Testis (tissue), 3 donors: Measurements from ENCODE around the gene ZSWIM6. TPM values are rescaled to one million over a fixed set of nuclear protein-coding genes. Genes with fewer than 3 reads are reported as not detected.

Source experiments
- DNase-seq: peaks from one replicate; pipeline ENCODE4 v3.0.0-alpha.2; 2019
- H3K27ac ChIP-seq, 2 donors: fragments of 200-600 bp; sonication (generic); one replicate each; pipeline ENCODE4 v1.5.1; 2019
- H3K27me3 ChIP-seq: fragments of 200-600 bp; sonication (generic); one replicate; pipeline ENCODE4 v1.5.1; 2019
- H3K36me3 ChIP-seq: fragments of 200-600 bp; sonication (generic); one replicate; pipeline ENCODE4 v1.5.1; 2017; ENCODE audit warnings: low read depth; ENCODE audit errors: missing control alignments
- H3K4me1 ChIP-seq: fragments of 200-600 bp; sonication (generic); one replicate; pipeline ENCODE4 v1.5.1; 2019
- H3K4me3 ChIP-seq, 2 donors: fragments of 200-600 bp; sonication (generic); one replicate each; pipeline ENCODE4 v1.5.1; 2017 to 2019
- H3K9me3 ChIP-seq: fragments of 200-600 bp; sonication (generic); one replicate; pipeline ENCODE4 v1.5.1; 2017
- CTCF ChIP-seq, 3 experiments: fragments of 450-650 bp in 2 of 3; fragments of 200-600 bp in 1 of 3; sonication (generic) in 1 of 3; IDR thresholded peaks; one replicate each; pipeline ENCODE4 v1.5.1; 2016 to 2019; ENCODE audit warnings: antibody characterized with exemption in 3 of 3, mild to moderate bottlenecking in 2 of 3, moderate library complexity in 1 of 3
- POLR2A ChIP-seq: fragments of 450-650 bp; IDR thresholded peaks from one replicate; pipeline ENCODE4 v1.6.1; 2017; ENCODE audit warnings: antibody characterized with exemption, mild to moderate bottlenecking, moderate library complexity
- WGBS, 2 donors: methylation state at CpG; one replicate each; pipeline ENCODE4 v1.1.5; 2018; 5-methylcytosine and 5-hydroxymethylcytosine counted together
- intact Hi-C: fragments of 100-400 bp; cut with DNase I; formaldehyde crosslinking; loops from one replicate; pipeline ENCODE4 v1.15.1; 2023; ENCODE audit warnings: low total_unique reads
- polyA plus RNA-seq: library from polyadenylated mRNA; stranded (reverse); fragments of 350-450 nt; fragmentation: Illumina TruSeq; extraction: RNeasy Lipid Tissue Mini Kit (QIAGEN cat#74804); gene quantifications from one replicate; pipeline ENCODE4 v1.2.3, GENCODE V29; 2014; ENCODE audit warnings: low read depth, low replicate concordance; ENCODE audit not compliant: insufficient read depth
- total RNA-seq, 2 donors: library from RNA; depleted of rRNA; stranded (reverse); fragments of >200 nt; gene quantifications; one replicate each; pipeline ENCODE4 v1.2.3, GENCODE V29; 2016

ZSWIM6 gene
- total and polyA plus RNA-seq, 3 donors from 2014 or later, result 14.6 to 18.0 (median 16.5) TPM

DNA sequence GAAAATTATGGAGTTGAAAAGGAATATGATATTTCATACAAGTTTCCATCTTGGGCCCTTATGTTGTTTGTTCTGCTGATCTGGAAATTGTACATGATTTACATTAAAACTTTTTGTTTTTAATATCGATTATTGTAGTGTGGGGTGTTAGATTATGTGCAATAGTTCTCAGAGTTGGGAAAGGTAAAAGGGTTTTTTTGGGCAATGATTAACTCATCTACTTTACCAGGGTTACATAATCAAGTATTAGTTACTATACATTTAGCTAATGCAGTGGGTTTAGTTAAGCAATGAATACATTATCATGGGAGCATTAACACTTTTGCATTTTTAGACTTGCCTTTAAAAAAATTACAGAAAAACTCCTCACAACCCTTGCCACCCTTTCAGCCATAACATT, 134.0 kb downstream of the ZSWIM6 start:
- H3K4me1 ChIP-seq, result no peaks in the 10 kb centered on the region
- no peaks in the 10 kb centered on the region for H3K36me3 ChIP-seq
- no peak overlapping the region for H3K4me3 ChIP-seq
- H3K9me3 ChIP-seq, result no peaks in the 10 kb centered on the region
- intact Hi-C loops, result no loop called here
- no peak for DNase-seq
- H3K27ac ChIP-seq, result no peak overlapping the region
- 93 to 100% methylated on average over 1 of the region's 1 CpG for WGBS, 2 donors
- TF ChIP-seq POLR2A, result no peak
- TF ChIP-seq CTCF (IDR thresholded peaks at IDR 0.05), result no peak
- H3K27me3 ChIP-seq, result no peaks in the 10 kb centered on the region

GRCh38 chr5:61467766-61468482, 135.9 kb downstream of the ZSWIM6 start:
- no peak for DNase-seq
- Histone ChIP-seq H3K4me1 (no peaks in the 10 kb centered on the region), H3K27ac (no peak overlapping the region), H3K4me3 (no peak overlapping the region), H3K9me3 (no peaks in the 10 kb centered on the region), H3K27me3 (no peaks in the 10 kb centered on the region), H3K36me3 (no peaks in the 10 kb centered on the region)
- WGBS, 2 donors, result 32 to 36% methylated on average over 2 of the region's 2 CpGs
- intact Hi-C loops, result no loop called here
- TF ChIP-seq CTCF (IDR thresholded peaks at IDR 0.05), result no peak
- no peak for TF ChIP-seq POLR2A

- WGBS, 2 donors, result 88 to 90% methylated on average over 2 of the region's 2 CpGs
- Histone ChIP-seq H3K36me3 (no peaks in the 10 kb centered on the region), H3K9me3 (no peaks in the 10 kb centered on the region), H3K27me3 (no peaks in the 10 kb centered on the region), H3K27ac (no peak overlapping the region), H3K4me3 (no peak overlapping the region), H3K4me1 (no peaks in the 10 kb centered on the region)
- no peak for DNase-seq
- intact Hi-C loops, result no loop called here
- TF ChIP-seq CTCF (IDR thresholded peaks at IDR 0.05) (no peak), POLR2A (no peak)
These were observed 136.4 kb downstream of the ZSWIM6 start for GRCh38 chr5:61468483-61468865.

DNA sequence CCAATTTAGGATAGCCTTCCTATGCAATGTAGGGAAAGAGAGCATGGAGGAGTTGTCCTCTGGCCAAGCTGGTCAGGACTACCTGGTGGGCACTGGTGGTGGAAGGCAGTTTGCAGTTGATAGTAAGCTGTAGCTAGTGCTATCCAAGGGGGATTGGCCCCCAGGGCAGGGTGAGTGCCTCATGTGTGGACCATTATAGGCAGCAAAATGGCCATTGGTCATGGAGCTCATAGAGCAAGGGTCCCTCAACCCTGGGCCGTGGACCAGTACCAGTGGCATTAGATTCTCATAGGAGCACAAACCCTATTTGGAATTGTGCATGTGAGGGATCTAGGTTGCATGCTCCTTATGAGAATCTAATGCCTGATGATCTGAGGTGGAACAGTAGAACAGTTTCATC, 139.3 kb downstream of the ZSWIM6 start:
- TF ChIP-seq POLR2A (no peak), CTCF (IDR thresholded peaks at IDR 0.05) (no peak)
- no peaks in the 10 kb centered on the region for H3K4me1 ChIP-seq
- intact Hi-C loops, result no loop called here
- H3K27me3 ChIP-seq, result no peaks in the 10 kb centered on the region
- no peaks in the 10 kb centered on the region for H3K9me3 ChIP-seq
- WGBS, 2 donors, result 83 to 94% methylated on average over 1 of the region's 1 CpG
- H3K36me3 ChIP-seq, result no peaks in the 10 kb centered on the region
- H3K4me3 ChIP-seq, result no peak overlapping the region
- H3K27ac ChIP-seq, result no peak overlapping the region
- no peak for DNase-seq
